WTC11 (cell line): ENCODE data around the gene LAIR2. TPM values are rescaled to one million over a fixed set of nuclear protein-coding genes. Genes with fewer than 3 reads are reported as not detected.

ENCODE experiments used
- ATAC-seq: fragments of 200-7000 bp; cut with Tn5 transposase; 2 replicates; pipeline ENCODE4 v1.10.0; 2021; ENCODE audit warnings: mild to moderate bottlenecking, moderate library complexity
- CTCF ChIA-PET: fragments of 300-600 bp; sonication (Branson Sonifier 250); formaldehyde crosslinking; loops from one replicate; lab custom pipeline; 2021; ENCODE audit warnings: antibody characterized with exemption; lab: Charles Lee
- POLR2A ChIA-PET: fragments of 350-600 bp; sonication (Branson Sonifier 250); formaldehyde crosslinking; loops from one replicate; lab custom pipeline; 2021; ENCODE audit warnings: antibody characterized with exemption; lab: Charles Lee
- DNase-seq: peaks from one replicate; pipeline ENCODE4 v3.0.0; 2021; ENCODE audit warnings: low spot score
- H3K27ac Mint-ChIP-seq: 2 replicates; pipeline ENCODE4 v1.8.0; 2021; ENCODE audit warnings: mixed read lengths
- H3K27me3 Mint-ChIP-seq: 2 replicates; pipeline ENCODE4 v1.8.0; 2021; ENCODE audit warnings: low read depth, mild to moderate bottlenecking, moderate library complexity, mixed read lengths
- H3K36me3 Mint-ChIP-seq: 2 replicates; pipeline ENCODE4 v1.8.0; 2021; ENCODE audit warnings: mixed read lengths
- H3K4me1 Mint-ChIP-seq: 2 replicates; pipeline ENCODE4 v1.8.0; 2022; ENCODE audit warnings: mixed read lengths
- H3K4me3 Mint-ChIP-seq: 2 replicates; pipeline ENCODE4 v1.8.0; 2021; ENCODE audit warnings: mild to moderate bottlenecking, moderate library complexity, mixed read lengths
- H3K9me3 Mint-ChIP-seq: 2 replicates; pipeline ENCODE4 v1.8.0; 2021; ENCODE audit warnings: mixed read lengths
- ATF1 ChIP-seq: sonication (generic); formaldehyde crosslinking; IDR thresholded peaks from 2 replicates; pipeline ENCODE4 v1.8.1; 2023; ENCODE audit warnings: mild to moderate bottlenecking, moderate library complexity, missing genetic modification reagents
- CDX4 ChIP-seq: fragments of 250-450 bp; sonication (Bioruptor Pico); IDR thresholded peaks from 2 replicates; pipeline ENCODE4 v1.9.0; 2021; ENCODE audit warnings: moderate library complexity, mild to moderate bottlenecking, inconsistent platforms, borderline replicate concordance
- CREM ChIP-seq: sonication (generic); formaldehyde crosslinking; IDR thresholded peaks from 2 replicates; pipeline ENCODE4 v1.8.1; 2022; ENCODE audit warnings: mild to moderate bottlenecking, missing genetic modification reagents, moderate library complexity
- E2F4 ChIP-seq: sonication (generic); formaldehyde crosslinking; IDR thresholded peaks from 2 replicates; pipeline ENCODE4 v1.8.1; 2022; ENCODE audit warnings: low read depth, mild to moderate bottlenecking, moderate library complexity, missing genetic modification reagents, borderline replicate concordance
- HMGA2 ChIP-seq: fragments of 250-450 bp; sonication (Bioruptor Pico); IDR thresholded peaks from 2 replicates; pipeline ENCODE4 v1.4.0; 2021; ENCODE audit warnings: mild to moderate bottlenecking, moderate library complexity
- IRF2 ChIP-seq: sonication (generic); formaldehyde crosslinking; IDR thresholded peaks from 2 replicates; pipeline ENCODE4 v1.8.0; 2022; ENCODE audit warnings: low read depth, missing genetic modification reagents, borderline replicate concordance
- KAT7 ChIP-seq: sonication (generic); formaldehyde crosslinking; IDR thresholded peaks from 2 replicates; pipeline ENCODE4 v1.8.1; 2023; ENCODE audit warnings: missing genetic modification reagents, mild to moderate bottlenecking, borderline replicate concordance
- MXD4 ChIP-seq: fragments of 250-450 bp; sonication (Bioruptor Pico); IDR thresholded peaks from 2 replicates; pipeline ENCODE4 v1.8.0; 2021; ENCODE audit warnings: mild to moderate bottlenecking, moderate library complexity, borderline replicate concordance
- RELA ChIP-seq: sonication (generic); formaldehyde crosslinking; IDR thresholded peaks from 2 replicates; pipeline ENCODE4 v1.8.1; 2022; ENCODE audit warnings: missing genetic modification reagents, mild to moderate bottlenecking, borderline replicate concordance
- TEAD4 ChIP-seq: sonication (generic); formaldehyde crosslinking; IDR thresholded peaks from 2 replicates; pipeline ENCODE4 v1.8.0; 2022; ENCODE audit warnings: mild to moderate bottlenecking, missing genetic modification reagents
- ZNF138 ChIP-seq: sonication (generic); formaldehyde crosslinking; conservative IDR thresholded peaks from 2 replicates; pipeline ENCODE4 v1.8.1; 2022; ENCODE audit warnings: mild to moderate bottlenecking, moderate library complexity, missing genetic modification reagents
- ZNF219 ChIP-seq: sonication (generic); formaldehyde crosslinking; IDR thresholded peaks from 2 replicates; pipeline ENCODE4 v1.8.0; 2023; ENCODE audit warnings: missing genetic modification reagents, mild to moderate bottlenecking, borderline replicate concordance
- ZNF396 ChIP-seq: fragments of 250-450 bp; sonication (Bioruptor Pico); IDR thresholded peaks from 2 replicates; pipeline ENCODE4 v1.8.0; 2021; ENCODE audit warnings: mild to moderate bottlenecking, moderate library complexity, borderline replicate concordance
- total RNA-seq: library from RNA; stranded (reverse); gene quantifications from 3 replicates; pipeline ENCODE4 v1.2.3, GENCODE V29; 2021
- TF ChIP-seq, protein P1 (sequence below): sonication (generic); formaldehyde crosslinking; IDR thresholded peaks from 2 replicates; pipeline ENCODE4 v1.8.0; 2023; ENCODE audit warnings: mild to moderate bottlenecking, missing genetic modification reagents
- TF ChIP-seq, protein P2 (sequence below): sonication (generic); formaldehyde crosslinking; IDR thresholded peaks from 2 replicates; pipeline ENCODE4 v1.8.1; 2022; ENCODE audit warnings: mild to moderate bottlenecking, missing genetic modification reagents, moderate library complexity, borderline replicate concordance
- TF ChIP-seq, protein P3 (sequence below): sonication (generic); formaldehyde crosslinking; IDR thresholded peaks from 2 replicates; pipeline ENCODE4 v1.8.0; 2022; ENCODE audit warnings: missing genetic modification reagents
- TF ChIP-seq, protein P4 (sequence below): fragments of 250-450 bp; sonication (Bioruptor Pico); IDR thresholded peaks from 2 replicates; pipeline ENCODE4 v1.9.0; 2021; ENCODE audit warnings: mild to moderate bottlenecking, borderline replicate concordance
- TF ChIP-seq, protein P5 (sequence below): sonication (generic); formaldehyde crosslinking; IDR thresholded peaks from 2 replicates; pipeline ENCODE4 v1.8.1; 2023; ENCODE audit warnings: mild to moderate bottlenecking, missing genetic modification reagents, borderline replicate concordance

Gene LAIR2
- total RNA-seq, 1 experiment from 2014 or later = not detected

DNA sequence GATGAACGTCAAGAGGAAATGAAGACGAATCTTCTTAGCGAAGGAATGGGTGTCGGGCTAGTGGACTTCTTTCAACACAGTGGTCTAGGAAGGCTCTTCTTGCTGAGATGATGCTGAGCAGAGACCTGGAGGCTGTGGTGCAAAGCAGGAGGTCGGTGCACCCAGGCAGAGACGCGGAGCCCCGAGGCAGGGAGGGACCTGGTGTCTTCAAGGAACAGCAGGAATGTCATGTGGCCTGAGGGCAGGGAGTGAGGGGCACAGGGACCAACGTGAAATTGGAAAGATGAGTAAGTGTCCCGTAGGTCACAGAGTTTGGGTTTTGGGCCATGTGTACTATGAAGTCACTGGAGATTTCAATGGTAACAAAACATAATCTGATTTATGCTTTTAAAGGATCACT, 18.2 kb upstream of the LAIR2 start:
- no peak overlapping the region for H3K27ac Mint-ChIP-seq
- peaks cover 24% of the 10 kb centered on the region for H3K27me3 Mint-ChIP-seq
- H3K4me3 Mint-ChIP-seq = no peak overlapping the region
- peaks cover 5% of the 10 kb centered on the region for H3K4me1 Mint-ChIP-seq
- H3K36me3 Mint-ChIP-seq = no peaks in the 10 kb centered on the region
- TF ChIP-seq RELA (no peak), CDX4 (no peak), ZNF138 (CRISPR knock-in tag) (no peak), HMGA2 (CRISPR knock-in tag) (no peak), CREM (CRISPR knock-in tag) (no peak), E2F4 (no peak), ZNF219 (CRISPR knock-in tag) (no peak), TEAD4 (CRISPR knock-in tag) (no peak), MXD4 (no peak), ZNF396 (CRISPR knock-in tag) (no peak), KAT7 (CRISPR knock-in tag) (no peak), ATF1 (CRISPR knock-in tag) (no peak), IRF2 (CRISPR knock-in tag) (no peak)
- TF ChIP-seq, protein P1, sequence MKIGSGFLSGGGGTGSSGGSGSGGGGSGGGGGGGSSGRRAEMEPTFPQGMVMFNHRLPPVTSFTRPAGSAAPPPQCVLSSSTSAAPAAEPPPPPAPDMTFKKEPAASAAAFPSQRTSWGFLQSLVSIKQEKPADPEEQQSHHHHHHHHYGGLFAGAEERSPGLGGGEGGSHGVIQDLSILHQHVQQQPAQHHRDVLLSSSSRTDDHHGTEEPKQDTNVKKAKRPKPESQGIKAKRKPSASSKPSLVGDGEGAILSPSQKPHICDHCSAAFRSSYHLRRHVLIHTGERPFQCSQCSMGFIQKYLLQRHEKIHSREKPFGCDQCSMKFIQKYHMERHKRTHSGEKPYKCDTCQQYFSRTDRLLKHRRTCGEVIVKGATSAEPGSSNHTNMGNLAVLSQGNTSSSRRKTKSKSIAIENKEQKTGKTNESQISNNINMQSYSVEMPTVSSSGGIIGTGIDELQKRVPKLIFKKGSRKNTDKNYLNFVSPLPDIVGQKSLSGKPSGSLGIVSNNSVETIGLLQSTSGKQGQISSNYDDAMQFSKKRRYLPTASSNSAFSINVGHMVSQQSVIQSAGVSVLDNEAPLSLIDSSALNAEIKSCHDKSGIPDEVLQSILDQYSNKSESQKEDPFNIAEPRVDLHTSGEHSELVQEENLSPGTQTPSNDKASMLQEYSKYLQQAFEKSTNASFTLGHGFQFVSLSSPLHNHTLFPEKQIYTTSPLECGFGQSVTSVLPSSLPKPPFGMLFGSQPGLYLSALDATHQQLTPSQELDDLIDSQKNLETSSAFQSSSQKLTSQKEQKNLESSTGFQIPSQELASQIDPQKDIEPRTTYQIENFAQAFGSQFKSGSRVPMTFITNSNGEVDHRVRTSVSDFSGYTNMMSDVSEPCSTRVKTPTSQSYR (CRISPR knock-in tag) = no peak
- TF ChIP-seq, protein P2, sequence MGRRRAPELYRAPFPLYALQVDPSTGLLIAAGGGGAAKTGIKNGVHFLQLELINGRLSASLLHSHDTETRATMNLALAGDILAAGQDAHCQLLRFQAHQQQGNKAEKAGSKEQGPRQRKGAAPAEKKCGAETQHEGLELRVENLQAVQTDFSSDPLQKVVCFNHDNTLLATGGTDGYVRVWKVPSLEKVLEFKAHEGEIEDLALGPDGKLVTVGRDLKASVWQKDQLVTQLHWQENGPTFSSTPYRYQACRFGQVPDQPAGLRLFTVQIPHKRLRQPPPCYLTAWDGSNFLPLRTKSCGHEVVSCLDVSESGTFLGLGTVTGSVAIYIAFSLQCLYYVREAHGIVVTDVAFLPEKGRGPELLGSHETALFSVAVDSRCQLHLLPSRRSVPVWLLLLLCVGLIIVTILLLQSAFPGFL = no peak
- TF ChIP-seq, protein P3, sequence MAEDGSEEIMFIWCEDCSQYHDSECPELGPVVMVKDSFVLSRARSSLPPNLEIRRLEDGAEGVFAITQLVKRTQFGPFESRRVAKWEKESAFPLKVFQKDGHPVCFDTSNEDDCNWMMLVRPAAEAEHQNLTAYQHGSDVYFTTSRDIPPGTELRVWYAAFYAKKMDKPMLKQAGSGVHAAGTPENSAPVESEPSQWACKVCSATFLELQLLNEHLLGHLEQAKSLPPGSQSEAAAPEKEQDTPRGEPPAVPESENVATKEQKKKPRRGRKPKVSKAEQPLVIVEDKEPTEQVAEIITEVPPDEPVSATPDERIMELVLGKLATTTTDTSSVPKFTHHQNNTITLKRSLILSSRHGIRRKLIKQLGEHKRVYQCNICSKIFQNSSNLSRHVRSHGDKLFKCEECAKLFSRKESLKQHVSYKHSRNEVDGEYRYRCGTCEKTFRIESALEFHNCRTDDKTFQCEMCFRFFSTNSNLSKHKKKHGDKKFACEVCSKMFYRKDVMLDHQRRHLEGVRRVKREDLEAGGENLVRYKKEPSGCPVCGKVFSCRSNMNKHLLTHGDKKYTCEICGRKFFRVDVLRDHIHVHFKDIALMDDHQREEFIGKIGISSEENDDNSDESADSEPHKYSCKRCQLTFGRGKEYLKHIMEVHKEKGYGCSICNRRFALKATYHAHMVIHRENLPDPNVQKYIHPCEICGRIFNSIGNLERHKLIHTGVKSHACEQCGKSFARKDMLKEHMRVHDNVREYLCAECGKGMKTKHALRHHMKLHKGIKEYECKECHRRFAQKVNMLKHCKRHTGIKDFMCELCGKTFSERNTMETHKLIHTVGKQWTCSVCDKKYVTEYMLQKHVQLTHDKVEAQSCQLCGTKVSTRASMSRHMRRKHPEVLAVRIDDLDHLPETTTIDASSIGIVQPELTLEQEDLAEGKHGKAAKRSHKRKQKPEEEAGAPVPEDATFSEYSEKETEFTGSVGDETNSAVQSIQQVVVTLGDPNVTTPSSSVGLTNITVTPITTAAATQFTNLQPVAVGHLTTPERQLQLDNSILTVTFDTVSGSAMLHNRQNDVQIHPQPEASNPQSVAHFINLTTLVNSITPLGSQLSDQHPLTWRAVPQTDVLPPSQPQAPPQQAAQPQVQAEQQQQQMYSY (CRISPR knock-in tag) = no peak
- TF ChIP-seq, protein P4, sequence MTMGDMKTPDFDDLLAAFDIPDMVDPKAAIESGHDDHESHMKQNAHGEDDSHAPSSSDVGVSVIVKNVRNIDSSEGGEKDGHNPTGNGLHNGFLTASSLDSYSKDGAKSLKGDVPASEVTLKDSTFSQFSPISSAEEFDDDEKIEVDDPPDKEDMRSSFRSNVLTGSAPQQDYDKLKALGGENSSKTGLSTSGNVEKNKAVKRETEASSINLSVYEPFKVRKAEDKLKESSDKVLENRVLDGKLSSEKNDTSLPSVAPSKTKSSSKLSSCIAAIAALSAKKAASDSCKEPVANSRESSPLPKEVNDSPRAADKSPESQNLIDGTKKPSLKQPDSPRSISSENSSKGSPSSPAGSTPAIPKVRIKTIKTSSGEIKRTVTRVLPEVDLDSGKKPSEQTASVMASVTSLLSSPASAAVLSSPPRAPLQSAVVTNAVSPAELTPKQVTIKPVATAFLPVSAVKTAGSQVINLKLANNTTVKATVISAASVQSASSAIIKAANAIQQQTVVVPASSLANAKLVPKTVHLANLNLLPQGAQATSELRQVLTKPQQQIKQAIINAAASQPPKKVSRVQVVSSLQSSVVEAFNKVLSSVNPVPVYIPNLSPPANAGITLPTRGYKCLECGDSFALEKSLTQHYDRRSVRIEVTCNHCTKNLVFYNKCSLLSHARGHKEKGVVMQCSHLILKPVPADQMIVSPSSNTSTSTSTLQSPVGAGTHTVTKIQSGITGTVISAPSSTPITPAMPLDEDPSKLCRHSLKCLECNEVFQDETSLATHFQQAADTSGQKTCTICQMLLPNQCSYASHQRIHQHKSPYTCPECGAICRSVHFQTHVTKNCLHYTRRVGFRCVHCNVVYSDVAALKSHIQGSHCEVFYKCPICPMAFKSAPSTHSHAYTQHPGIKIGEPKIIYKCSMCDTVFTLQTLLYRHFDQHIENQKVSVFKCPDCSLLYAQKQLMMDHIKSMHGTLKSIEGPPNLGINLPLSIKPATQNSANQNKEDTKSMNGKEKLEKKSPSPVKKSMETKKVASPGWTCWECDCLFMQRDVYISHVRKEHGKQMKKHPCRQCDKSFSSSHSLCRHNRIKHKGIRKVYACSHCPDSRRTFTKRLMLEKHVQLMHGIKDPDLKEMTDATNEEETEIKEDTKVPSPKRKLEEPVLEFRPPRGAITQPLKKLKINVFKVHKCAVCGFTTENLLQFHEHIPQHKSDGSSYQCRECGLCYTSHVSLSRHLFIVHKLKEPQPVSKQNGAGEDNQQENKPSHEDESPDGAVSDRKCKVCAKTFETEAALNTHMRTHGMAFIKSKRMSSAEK (CRISPR knock-in tag) = no peak
- TF ChIP-seq, protein P5, sequence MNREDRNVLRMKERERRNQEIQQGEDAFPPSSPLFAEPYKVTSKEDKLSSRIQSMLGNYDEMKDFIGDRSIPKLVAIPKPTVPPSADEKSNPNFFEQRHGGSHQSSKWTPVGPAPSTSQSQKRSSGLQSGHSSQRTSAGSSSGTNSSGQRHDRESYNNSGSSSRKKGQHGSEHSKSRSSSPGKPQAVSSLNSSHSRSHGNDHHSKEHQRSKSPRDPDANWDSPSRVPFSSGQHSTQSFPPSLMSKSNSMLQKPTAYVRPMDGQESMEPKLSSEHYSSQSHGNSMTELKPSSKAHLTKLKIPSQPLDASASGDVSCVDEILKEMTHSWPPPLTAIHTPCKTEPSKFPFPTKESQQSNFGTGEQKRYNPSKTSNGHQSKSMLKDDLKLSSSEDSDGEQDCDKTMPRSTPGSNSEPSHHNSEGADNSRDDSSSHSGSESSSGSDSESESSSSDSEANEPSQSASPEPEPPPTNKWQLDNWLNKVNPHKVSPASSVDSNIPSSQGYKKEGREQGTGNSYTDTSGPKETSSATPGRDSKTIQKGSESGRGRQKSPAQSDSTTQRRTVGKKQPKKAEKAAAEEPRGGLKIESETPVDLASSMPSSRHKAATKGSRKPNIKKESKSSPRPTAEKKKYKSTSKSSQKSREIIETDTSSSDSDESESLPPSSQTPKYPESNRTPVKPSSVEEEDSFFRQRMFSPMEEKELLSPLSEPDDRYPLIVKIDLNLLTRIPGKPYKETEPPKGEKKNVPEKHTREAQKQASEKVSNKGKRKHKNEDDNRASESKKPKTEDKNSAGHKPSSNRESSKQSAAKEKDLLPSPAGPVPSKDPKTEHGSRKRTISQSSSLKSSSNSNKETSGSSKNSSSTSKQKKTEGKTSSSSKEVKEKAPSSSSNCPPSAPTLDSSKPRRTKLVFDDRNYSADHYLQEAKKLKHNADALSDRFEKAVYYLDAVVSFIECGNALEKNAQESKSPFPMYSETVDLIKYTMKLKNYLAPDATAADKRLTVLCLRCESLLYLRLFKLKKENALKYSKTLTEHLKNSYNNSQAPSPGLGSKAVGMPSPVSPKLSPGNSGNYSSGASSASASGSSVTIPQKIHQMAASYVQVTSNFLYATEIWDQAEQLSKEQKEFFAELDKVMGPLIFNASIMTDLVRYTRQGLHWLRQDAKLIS (CRISPR knock-in tag) = no peak
- ChIA-PET POLR2A (no interaction called here), CTCF (interaction anchor here (0.7 kb wide), 1 partner anchor 972 kb away, joined by 3 read pairs; no protein-coding TSS in a partner anchor)
- DNase-seq (no peak), ATAC-seq (no peak)
- peaks cover 4% of the 10 kb centered on the region; the same call in 1 of the 2 replicates for H3K9me3 Mint-ChIP-seq
